Kidney epithelial cell (primary cell): Measurements from ENCODE around the gene NUB1. TPM values are rescaled to one million over a fixed set of nuclear protein-coding genes. Genes with fewer than 3 reads are reported as not detected.

ENCODE experiments used
- DNase-seq: peaks from one replicate; pipeline ENCODE4 v3.0.0-alpha.2; 2010; ENCODE audit warnings: low read depth
- H3K27me3 ChIP-seq: 2 replicates; pipeline ENCODE4 v1.6.0; 2011; ENCODE audit warnings: low read length; ENCODE audit not compliant: control insufficient read depth, insufficient read depth
- H3K36me3 ChIP-seq: 2 replicates; pipeline ENCODE4 v1.5.1; 2011; ENCODE audit warnings: low read length; ENCODE audit not compliant: control insufficient read depth, insufficient read depth
- H3K4me3 ChIP-seq: 2 replicates; pipeline ENCODE4 v1.5.1; 2011; ENCODE audit warnings: low read depth, mild to moderate bottlenecking, control low read depth, low read length
- total RNA-seq: library from RNA; depleted of rRNA; stranded (reverse); fragments of >200 nt; gene quantifications from 2 replicates; pipeline ENCODE4 v1.2.3, GENCODE V29; 2015
- TF ChIP-seq, protein P1 (sequence below): IDR thresholded peaks from 2 replicates; pipeline ENCODE4 v1.5.1; 2011; ENCODE audit warnings: mild to moderate bottlenecking, moderate library complexity, low read length, control low read depth, inconsistent platforms; ENCODE audit not compliant: insufficient read depth, poor library complexity, severe bottlenecking

NUB1 gene
- total RNA-seq, 1 donor from 2014 or later: 60.2 TPM

DNA sequence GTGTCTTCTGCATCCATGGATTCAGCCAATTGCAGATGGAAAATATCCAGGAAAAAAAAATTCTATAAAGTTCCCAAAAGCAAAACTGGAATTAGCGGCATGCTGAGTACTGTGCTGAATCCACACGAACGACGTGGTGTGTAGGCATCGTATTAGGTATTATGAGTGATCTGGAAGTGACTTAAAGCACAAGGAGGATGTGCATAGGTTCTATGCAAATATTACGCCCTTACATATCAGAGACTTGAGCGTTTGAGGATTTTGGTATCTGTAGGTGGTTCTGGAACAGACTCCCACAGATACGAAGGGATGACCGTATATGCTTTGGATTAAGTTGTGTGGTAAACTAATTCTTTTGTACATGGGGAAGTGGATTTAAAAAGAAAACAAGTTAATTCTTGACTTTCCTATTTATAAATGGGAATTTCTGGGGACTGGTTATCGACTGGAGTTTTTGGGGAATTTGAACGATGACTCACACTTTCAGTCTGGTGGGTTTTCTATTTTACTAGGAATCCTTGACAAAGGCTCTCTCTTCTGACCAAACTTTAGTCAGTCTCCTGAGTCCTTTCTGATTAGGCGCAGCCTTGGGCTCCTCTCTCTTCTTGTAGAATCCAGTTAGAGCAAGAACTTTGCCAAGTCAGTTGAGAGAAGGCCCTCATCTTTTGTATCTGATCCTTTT lies 5.4 kb upstream of the NUB1 start:
- H3K27me3 ChIP-seq: no peaks in the 10 kb centered on the region
- H3K4me3 ChIP-seq: no peak overlapping the region
- no peak for DNase-seq
- TF ChIP-seq, protein P1, sequence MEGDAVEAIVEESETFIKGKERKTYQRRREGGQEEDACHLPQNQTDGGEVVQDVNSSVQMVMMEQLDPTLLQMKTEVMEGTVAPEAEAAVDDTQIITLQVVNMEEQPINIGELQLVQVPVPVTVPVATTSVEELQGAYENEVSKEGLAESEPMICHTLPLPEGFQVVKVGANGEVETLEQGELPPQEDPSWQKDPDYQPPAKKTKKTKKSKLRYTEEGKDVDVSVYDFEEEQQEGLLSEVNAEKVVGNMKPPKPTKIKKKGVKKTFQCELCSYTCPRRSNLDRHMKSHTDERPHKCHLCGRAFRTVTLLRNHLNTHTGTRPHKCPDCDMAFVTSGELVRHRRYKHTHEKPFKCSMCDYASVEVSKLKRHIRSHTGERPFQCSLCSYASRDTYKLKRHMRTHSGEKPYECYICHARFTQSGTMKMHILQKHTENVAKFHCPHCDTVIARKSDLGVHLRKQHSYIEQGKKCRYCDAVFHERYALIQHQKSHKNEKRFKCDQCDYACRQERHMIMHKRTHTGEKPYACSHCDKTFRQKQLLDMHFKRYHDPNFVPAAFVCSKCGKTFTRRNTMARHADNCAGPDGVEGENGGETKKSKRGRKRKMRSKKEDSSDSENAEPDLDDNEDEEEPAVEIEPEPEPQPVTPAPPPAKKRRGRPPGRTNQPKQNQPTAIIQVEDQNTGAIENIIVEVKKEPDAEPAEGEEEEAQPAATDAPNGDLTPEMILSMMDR: no peak
- H3K36me3 ChIP-seq: no peaks in the 10 kb centered on the region

DNA sequence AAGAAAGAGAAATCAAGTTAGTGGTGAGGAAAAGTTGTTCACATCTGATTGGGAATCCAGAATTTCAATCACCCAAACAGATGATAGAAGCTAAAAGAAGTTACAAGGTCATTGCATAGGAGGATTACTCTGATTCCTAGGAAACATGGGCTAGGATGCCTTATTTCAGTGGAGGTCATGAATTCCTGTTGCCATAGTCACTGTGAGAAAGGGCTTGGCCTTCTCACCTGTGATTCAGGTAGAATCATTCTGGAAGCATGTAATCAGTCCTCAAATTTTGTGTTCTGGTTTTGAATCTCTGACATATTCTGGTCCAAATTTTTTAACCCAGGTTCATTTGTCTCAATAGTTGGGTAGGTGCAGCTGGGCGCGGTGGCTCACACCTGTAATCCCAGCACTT lies 4.3 kb upstream of the NUB1 start:
- DNase-seq: no peak
- Histone ChIP-seq H3K27me3 (no peaks in the 10 kb centered on the region), H3K36me3 (no peaks in the 10 kb centered on the region), H3K4me3 (no peak overlapping the region)
- TF ChIP-seq, protein P1: no peak

DNA sequence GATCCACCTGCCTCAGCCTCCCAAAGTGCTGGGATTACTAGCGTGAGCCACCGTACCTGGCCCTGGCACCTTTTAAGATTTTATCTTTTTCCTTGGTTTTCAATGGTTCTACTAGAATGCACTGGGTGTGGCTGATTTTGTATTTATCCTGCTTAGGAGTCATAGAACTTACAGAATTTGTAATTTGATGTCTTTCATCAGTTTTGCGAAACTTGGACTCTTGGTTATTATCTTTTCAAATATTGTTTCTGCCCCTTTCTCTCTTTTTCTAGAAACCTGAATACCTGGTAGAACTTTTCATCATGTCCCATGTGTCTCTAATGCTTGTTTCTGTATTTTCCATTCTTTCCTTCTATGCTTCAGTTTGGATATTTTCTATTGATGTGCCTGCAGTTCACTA lies 2.8 kb upstream of the NUB1 start:
- Histone ChIP-seq H3K36me3 (no peaks in the 10 kb centered on the region), H3K27me3 (no peaks in the 10 kb centered on the region), H3K4me3 (no peak overlapping the region)
- no peak for DNase-seq
- TF ChIP-seq, protein P1: no peak

DNA sequence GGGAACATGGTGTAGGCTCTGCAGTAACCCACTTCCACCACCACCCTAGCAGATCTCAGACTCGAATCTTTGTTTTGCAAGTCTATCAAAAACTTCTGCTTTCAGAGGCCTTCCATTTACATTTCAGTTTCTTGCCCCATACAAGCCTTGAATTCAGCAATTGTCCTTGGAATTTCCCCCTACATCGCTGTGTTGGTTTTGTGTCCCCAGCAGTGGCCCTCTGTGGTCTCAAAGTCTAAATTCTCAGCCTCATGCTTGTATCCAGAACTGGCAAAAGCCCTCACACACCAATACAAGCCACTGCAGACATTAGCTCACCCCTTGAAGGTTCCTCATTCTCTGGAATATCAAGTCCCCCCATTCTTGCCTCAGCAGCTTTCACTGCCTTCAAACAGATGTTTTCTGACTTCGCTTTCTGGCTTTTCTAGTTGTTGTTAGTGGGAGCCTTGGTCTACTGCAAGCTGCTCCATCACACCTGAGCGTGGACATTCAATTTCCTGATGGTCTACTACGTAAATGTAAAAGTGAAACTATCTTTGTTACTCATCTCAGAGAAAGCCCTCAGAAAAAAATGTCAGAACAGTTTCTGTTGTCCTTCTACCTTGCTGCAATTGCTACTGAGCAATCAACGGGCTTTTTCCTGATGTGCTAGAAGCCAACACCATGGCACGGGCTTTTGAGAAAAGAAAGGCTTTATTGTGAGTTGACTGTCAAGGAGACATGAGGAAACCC lies 1.8 kb upstream of the NUB1 start:
- Histone ChIP-seq H3K27me3 (no peaks in the 10 kb centered on the region), H3K36me3 (no peaks in the 10 kb centered on the region), H3K4me3 (no peak overlapping the region)
- TF ChIP-seq, protein P1: no peak
- no peak for DNase-seq

DNA sequence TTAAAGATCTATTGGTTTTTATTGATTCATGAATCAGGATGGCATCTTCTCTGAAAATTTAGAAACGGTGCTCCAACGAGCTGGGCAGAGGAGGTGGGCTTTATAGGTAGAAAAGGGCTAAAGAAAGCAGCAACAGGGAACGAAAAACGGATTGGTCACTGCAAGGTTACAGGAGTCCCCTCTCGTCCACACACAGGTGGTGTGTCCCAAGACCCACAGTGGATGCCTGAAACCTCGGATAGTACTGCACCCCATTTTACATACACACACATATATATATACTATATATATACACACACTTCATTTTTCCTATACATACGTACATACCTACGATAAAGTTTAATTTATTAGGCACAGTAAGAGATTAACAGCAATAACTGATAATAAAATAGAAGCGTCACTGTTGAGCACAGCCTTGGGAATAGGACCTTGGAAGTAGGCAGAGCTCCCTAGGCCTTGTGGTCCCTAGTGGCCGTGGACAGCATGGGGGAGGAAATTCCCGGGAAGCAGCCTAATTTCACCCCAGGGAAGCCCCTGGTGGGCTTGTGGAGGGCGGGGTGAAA lies 737 bp upstream of the NUB1 start:
- no peaks in the 10 kb centered on the region for H3K27me3 ChIP-seq
- TF ChIP-seq, protein P1: no peak
- no peaks in the 10 kb centered on the region for H3K36me3 ChIP-seq
- no peak for DNase-seq
- H3K4me3 ChIP-seq: peak overlapping the region; percentile 30
